ENCODE data around the gene CLMP.
"Not testable (repeated sequence)": the region's sequence is repeated elsewhere in the genome, so short reads cannot be mapped to it uniquely, and the experiment has no call there.

CLMP gene

DNA sequence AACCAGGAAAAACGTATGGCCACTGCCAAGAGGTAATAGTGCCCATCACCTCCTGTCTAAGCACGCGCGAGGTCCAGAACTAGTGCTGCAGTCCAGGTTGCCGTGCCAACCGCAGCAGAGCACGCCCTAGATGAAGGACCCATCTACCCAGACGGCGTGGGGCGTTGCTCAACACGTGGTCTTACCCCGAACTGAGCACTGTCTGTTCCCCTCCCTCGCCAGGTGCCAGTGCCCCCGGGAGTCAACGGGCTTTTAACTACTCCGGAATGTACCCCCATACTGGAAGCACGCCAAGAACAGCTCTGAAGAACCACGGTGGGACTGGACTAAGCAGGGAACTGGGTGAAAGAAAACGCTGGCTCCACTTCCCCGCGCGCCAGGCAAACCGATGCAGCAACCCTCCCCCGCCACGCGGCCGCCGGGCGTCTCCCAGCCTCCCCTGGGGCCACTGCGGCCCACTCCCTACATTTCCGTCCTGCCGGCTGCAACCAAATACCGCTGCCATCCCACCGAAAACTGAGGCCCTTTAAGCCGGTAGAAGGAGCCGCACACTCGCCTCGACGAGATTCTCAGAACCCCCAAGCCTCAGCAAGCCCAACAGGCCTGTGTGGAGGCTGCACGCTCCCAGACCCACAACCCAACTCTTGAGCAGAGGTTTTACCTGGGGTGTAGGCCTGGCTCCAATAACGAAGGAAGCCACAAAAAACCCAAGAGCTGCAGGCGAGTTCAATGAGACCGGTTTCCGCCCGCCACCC, 133.5 kb downstream of the CLMP start, which contains the start of gene HSPA8:
Gene HSPA8 (minus strand): TSS at position 734 of the 755 bp plus-strand sequence. CDS start 812 bp downstream, outside the sequence.
- Histone ChIP-seq H3K4me3 (replicated peaks; ENCODE audit: insufficient read depth, low read length) (peak within 1 kb of the TSS; percentile 63), H3K27me3 (ENCODE audit: insufficient read depth, poor library complexity, severe bottlenecking) (no peaks in the 10 kb centered on the region), H3K27ac (replicated peaks) (peak within 1 kb of the TSS; percentile 100)
- TF ChIP-seq, protein P1, sequence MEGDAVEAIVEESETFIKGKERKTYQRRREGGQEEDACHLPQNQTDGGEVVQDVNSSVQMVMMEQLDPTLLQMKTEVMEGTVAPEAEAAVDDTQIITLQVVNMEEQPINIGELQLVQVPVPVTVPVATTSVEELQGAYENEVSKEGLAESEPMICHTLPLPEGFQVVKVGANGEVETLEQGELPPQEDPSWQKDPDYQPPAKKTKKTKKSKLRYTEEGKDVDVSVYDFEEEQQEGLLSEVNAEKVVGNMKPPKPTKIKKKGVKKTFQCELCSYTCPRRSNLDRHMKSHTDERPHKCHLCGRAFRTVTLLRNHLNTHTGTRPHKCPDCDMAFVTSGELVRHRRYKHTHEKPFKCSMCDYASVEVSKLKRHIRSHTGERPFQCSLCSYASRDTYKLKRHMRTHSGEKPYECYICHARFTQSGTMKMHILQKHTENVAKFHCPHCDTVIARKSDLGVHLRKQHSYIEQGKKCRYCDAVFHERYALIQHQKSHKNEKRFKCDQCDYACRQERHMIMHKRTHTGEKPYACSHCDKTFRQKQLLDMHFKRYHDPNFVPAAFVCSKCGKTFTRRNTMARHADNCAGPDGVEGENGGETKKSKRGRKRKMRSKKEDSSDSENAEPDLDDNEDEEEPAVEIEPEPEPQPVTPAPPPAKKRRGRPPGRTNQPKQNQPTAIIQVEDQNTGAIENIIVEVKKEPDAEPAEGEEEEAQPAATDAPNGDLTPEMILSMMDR (IDR thresholded peaks at IDR 0.05; ENCODE audit: insufficient read depth, low read length), result no peak
- no peak for TF ChIP-seq SPI1 (IDR thresholded peaks at IDR 0.05; ENCODE audit: borderline replicate concordance, low read depth)
- TF ChIP-seq, protein P2, sequence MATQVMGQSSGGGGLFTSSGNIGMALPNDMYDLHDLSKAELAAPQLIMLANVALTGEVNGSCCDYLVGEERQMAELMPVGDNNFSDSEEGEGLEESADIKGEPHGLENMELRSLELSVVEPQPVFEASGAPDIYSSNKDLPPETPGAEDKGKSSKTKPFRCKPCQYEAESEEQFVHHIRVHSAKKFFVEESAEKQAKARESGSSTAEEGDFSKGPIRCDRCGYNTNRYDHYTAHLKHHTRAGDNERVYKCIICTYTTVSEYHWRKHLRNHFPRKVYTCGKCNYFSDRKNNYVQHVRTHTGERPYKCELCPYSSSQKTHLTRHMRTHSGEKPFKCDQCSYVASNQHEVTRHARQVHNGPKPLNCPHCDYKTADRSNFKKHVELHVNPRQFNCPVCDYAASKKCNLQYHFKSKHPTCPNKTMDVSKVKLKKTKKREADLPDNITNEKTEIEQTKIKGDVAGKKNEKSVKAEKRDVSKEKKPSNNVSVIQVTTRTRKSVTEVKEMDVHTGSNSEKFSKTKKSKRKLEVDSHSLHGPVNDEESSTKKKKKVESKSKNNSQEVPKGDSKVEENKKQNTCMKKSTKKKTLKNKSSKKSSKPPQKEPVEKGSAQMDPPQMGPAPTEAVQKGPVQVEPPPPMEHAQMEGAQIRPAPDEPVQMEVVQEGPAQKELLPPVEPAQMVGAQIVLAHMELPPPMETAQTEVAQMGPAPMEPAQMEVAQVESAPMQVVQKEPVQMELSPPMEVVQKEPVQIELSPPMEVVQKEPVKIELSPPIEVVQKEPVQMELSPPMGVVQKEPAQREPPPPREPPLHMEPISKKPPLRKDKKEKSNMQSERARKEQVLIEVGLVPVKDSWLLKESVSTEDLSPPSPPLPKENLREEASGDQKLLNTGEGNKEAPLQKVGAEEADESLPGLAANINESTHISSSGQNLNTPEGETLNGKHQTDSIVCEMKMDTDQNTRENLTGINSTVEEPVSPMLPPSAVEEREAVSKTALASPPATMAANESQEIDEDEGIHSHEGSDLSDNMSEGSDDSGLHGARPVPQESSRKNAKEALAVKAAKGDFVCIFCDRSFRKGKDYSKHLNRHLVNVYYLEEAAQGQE (IDR thresholded peaks at IDR 0.05; ENCODE audit: insufficient replicate concordance, low read depth), result peak; percentile 67
- TF ChIP-seq POLR2AphosphoS5 (IDR thresholded peaks at IDR 0.05; ENCODE audit: low read depth), result peak; percentile 74
- no peak for TF ChIP-seq GABPA (IDR thresholded peaks at IDR 0.05; ENCODE audit: low read depth)
- peak; percentile 56 to 95 for DNase-seq (ENCODE audit: low read depth in 1 of 2, low spot score in 1 of 2)

DNA sequence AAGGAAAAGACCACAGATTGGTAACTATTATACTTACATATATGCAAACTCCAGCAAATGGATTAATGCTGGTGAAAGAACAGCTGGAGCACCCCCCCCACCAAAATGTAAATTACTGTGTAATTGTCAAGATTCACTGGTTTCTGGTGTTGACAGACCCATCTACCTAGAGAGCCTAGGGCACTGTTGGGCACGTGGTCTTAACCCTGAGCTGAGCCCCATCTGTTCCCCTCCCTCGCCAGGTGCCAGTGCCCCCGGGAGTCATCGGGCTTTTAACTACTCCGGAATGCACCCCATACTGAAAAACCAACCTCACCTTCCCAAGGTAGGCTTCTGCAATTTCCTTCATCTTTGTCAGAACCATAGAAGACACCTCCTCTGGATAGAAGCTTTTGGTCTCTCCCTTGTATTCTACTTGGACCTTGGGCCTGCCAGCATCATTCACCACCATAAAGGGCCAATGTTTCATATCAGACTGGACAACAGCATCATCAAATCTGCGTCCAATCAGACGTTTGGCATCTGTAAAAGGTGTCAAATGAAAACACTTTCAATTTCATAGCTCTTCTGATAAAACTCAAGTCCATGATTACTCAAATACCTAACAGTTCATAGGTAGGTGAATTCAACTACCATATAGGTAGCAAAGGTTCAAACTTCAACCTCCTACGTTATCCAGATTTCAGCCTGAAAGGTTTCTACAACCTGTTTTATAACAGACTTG, 134.6 kb downstream of the CLMP start:
- Histone ChIP-seq H3K27me3 (ENCODE audit: insufficient read depth, poor library complexity, severe bottlenecking) (no peaks in the 10 kb centered on the region), H3K4me3 (replicated peaks; ENCODE audit: insufficient read depth, low read length) (peak overlapping the region; percentile 63), H3K27ac (replicated peaks) (peak overlapping the region; percentile 100)
- TF ChIP-seq, protein P2 (IDR thresholded peaks at IDR 0.05; ENCODE audit: insufficient replicate concordance, low read depth), result no peak
- TF ChIP-seq POLR2AphosphoS5 (IDR thresholded peaks at IDR 0.05; ENCODE audit: low read depth), result no peak
- TF ChIP-seq SPI1 (IDR thresholded peaks at IDR 0.05; ENCODE audit: borderline replicate concordance, low read depth), result no peak
- TF ChIP-seq, protein P1 (IDR thresholded peaks at IDR 0.05; ENCODE audit: insufficient read depth, low read length), result no peak
- TF ChIP-seq GABPA (IDR thresholded peaks at IDR 0.05; ENCODE audit: low read depth), result no peak
- peak in 1 of 2 experiments; percentile 50 for DNase-seq (ENCODE audit: low read depth in 1 of 2, low spot score in 1 of 2)

DNA sequence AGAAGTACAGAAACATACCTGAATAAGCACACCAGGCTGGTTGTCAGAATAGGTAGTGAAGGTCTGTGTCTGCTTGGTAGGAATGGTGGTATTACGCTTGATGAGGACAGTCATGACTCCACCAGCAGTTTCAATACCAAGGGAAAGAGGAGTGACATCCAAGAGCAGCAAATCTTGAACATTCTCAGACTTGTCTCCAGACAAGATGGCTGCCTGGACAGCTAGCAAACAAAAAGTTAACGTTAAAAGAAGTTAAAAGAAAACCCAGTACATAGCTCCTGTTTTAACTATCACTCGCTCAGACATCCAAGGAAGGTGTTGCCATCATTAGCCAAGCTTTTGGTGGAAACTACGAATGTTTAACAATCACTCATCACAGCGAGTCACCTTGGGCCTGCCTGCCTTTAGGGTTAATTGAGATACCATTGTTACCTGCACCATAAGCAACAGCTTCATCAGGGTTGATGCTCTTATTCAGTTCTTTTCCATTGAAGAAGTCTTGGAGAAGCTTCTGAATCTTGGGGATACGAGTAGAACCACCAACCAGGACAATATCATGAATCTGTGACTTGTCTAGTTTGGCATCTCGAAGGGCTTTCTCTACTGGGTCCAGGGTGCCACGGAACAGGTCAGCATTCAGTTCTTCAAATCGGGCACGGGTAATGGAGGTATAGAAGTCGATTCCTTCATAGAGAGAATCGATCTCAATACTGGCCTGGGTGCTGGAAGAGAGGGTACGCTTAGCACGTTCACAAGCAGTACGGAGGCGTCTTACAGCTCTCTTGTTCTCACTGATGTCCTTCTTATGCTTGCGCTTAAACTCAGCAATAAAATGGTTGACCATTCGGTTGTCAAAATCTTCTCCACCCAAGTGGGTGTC, 135.8 kb downstream of the CLMP start:
- peak; percentile 23; the same call in 1 of the 2 replicates for TF ChIP-seq POLR2AphosphoS5 (IDR thresholded peaks at IDR 0.05; ENCODE audit: low read depth)
- DNase-seq (ENCODE audit: low read depth in 1 of 2, low spot score in 1 of 2), result peak in 1 of 2 experiments; percentile 51
- peak overlapping the region; percentile 63 for H3K4me3 ChIP-seq (replicated peaks; ENCODE audit: insufficient read depth, low read length)
- H3K27me3 ChIP-seq (ENCODE audit: insufficient read depth, poor library complexity, severe bottlenecking); H3K27ac ChIP-seq (replicated peaks): not testable (repeated sequence)
